Measurements from ENCODE around the gene KRTAP8-1.

Gene KRTAP8-1, protein sequence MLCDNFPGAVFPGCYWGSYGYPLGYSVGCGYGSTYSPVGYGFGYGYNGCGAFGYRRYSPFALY

DNA sequence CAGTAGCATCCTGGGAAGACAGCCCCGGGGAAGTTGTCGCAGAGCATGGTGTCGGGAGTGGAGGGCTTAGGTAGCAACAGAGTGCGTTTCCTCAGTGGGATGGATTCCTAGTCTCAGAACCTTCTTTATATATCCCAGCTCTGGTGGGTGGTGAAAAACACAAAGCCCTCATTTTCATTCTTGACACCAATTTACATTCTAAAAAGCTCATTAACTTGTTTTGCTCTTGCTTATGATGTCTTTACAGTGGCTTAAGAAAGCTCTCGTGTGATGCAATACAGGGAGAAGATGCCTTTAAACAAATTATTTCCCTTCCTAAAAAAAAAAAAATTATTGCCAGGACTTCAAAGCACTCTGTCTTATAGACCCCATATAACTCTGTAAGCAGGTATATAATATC, at the start of gene KRTAP8-1:
Gene KRTAP8-1 (minus strand): TSS at position 101 of the 400 bp plus-strand sequence. CDS start 54 bp downstream, at position 47.
- DNase-seq (ENCODE audit: low read depth, low spot score): no peak

DNA sequence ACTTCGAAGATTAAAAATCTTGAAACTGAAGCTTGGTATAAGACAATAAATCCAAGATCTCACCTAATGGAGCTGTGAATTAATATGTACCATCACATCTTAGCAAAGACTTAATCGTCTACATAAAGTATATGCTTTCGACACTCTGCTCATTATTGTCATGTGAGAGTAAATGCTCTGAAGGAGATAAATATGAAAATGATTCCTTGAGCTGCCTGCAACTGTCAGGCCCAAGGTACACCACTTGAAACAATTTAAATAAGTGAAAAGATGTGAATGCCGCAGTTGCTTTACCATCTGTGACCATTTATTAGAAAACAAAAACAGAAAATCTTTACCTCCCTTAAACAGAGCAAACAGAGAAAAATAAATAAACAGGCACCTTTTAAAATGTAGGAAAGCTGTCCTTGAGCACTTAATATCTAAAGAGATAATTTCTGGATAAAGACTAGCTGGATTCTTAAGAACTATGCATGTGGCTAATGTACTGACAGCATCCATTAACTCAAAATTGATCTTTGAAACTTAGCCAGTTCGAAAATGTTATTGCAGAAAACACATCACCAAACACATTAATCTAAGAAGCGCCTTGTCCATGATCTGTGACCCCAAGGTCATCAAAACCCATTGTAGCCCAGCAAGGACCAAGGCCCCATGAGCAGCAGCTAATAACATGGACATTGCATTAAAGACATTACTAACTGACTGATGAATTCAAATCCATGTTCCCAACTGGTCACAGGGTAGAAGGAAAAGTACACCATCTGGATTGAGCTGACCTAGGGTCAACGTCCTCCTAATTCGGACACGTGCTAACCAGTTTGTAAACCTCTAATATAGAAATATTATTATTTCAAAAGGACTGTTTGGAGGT, 34.8 kb upstream of the KRTAP8-1 start:
- no peak for DNase-seq (ENCODE audit: low read depth, low spot score)

DNA sequence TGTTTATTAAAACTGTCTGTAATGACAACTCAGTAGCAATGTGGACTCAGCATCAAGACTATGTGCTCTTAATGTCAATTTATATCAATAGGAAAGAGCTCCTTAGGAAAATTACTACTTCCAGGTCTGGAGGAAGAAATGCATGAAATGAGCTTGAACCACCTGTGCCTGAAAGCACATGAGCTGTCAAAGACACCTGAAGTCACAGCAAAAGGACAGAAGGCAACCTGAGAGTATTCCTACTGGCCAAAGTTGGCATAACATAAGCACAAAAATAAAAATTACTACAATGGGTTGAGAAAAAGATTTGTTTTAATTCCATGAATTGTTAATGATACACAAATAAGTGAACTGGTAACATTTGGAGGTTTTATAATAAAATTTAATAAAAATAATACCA, 29.9 kb upstream of the KRTAP8-1 start:
- no peak for DNase-seq (ENCODE audit: low read depth, low spot score)

DNA sequence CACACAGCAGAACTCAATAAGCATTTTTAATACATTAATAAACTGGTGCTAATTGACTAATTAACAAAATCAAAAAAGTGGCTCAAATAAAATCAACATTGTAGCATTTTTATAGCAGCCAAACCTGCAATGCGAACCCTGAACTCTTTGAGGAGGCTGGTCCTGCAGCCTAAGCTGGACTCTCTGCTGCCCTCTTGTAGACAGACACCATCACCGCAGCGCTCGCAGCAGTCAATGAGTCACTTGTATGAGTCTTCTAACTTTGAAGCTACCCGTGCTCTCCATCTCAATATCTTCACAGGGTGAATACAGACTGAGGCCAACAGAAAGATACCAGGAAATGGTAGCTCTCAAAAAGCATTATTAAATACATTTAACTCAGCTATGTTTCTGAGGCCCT, 26.2 kb upstream of the KRTAP8-1 start:
- no peak for DNase-seq (ENCODE audit: low read depth, low spot score)

DNA sequence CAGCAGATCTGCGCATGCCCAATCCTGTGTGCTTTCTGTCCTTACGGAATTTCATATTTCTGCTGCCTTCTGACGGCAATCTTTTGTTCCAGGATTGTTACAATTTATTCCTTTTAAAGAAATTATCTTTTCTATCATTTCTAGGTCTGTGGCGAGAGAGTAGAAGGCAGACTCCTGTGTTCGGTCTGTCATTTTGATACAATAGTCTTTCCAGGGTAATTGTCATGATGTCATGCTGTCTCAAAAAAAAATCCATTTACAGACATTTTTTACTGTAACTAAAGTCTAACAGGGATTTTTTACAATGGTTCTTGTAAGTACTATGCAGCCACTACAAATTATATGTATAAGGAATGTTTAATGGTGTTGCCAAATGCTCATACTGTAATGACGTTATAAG, 25.5 kb upstream of the KRTAP8-1 start:
- DNase-seq (ENCODE audit: low read depth, low spot score): no peak

DNA sequence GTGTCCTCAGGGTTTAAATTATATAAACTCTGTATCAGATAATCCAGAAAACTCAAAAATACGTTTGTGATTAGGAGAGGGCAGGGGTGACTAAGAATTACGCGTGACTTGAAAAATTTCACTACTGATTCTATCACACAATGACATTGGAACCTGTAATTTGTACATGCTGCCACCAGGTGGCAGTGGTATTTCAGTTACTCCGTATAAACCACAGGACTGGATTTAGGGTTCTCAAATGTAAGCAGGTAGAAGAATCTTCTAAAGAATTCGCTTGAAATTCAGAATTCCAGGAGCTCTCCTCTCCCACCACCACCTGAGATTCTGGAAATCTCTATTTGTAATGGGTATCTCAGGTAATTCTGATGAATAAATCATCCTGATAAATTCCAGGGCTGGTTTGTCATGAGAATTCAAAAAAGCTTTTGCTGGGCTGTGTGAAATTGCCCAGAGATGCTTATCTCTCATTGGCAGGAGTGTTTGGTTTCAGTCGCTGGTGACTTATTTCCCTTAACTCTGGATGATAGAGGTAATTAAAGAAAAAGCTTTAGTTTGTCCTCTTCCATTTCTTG, 18.2 kb upstream of the KRTAP8-1 start:
- no peak for DNase-seq (ENCODE audit: low read depth, low spot score)

DNA sequence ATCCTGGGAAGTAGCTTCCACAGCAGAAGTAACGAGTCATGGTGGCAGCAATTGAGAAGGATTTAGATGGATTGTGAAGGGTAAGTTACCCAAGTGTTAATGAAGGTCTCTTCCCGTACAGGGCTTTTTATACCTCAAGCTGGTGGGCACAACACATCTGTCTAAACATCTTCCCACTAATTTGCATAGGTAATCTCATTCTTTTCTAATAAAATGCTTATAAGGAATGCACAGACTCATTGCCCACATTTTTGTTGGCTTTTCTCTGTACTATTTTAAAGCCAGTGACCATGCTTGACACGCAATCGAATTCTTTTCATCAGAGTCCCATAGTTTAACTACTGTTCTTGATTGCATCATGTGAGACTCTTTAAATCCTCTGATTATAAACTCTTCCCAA, 16.6 kb upstream of the KRTAP8-1 start, which contains the start of gene KRTAP7-1:
Gene KRTAP7-1 (minus strand): TSS at position 101 of the 400 bp plus-strand sequence. CDS start 61 bp downstream, at position 40.
- no peak for DNase-seq (ENCODE audit: low read depth, low spot score)

DNA sequence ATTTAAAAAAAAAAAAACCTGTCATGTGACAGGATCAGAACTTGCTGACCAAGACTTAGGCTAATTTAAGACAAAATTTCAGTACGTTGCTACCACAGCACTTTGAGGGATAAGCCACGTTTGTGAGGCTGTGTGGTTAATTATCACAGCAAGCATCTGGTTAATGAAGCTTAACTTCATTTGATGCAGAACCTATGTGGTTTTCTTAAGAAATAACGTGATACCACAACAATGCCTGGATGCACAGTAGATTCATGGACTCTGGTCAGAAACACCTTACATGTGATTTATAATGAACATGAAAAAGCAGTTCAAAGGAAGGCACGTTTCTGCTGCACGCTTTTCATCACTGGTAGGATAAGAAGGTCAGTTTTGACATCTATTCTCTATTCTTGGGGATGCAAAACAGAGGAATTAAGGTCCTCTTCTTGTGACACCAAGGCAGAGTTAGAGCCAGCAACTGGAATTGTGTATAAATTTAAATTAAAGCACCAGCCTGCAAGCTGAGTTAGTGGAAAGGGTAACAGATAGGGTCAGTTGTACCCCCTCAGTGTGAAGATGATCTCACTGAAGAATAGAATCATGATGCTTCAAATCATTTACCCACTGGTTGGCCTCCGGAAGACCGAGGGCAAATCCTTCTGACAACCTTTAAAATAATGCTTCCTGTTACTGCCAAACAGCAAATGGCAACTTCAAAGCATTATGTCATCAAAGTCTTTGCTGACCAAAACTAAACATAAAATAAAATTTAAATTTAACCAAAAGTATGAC, 6.0 kb upstream of the KRTAP8-1 start:
- DNase-seq (ENCODE audit: low read depth, low spot score): no peak

DNA sequence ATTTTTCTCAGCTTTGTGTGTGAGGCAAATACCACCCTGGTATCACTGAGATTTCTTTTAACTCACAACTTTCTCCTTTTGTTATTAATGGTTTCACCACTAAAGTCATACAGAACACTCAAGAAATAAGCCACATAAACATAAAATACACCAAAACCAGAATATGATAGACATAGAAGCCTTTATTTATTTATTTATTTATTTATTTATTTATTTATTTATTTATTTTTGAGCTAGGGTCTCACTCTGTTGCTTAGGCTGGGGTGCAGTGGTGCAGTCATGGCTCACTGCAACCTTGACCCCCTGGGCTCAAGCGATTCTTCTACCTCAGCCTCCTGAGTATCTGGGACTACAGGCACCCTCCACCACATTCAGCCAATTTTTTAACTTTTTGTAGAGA, 12.5 kb downstream of the KRTAP8-1 start:
- no peak for DNase-seq (ENCODE audit: low read depth, low spot score)

DNA sequence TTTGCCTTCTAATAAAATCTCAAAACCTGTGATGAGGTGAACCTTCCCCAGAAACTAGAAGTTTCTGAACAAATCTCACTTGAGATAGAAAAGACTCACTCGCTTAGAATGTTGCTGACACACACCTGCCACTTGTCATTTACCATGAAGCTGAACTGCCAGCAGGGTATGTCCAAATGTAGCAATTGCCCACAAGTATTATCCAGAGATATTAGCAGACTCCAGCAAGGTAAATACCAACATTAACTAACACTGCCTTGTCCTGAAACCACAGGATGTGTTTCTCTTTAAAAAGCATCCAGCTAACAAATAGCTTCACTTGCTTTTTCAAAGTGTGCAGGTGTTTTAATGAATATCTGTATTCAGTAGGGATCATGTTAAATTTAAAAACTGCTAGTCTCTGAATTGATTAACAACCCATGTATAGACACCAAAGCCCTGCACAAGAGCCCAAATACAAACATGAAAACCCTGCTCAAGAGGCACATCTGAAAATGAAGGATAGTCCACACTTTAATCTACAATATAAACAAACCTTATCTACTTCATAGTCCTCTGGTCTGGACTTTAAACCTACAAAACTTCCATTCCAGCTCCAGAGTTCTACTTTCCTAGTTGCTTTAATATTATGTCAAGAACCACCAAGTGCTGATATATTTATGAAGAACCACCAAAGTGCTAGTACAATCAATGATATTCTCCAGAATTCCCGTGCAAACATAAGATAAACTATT, 19.3 kb downstream of the KRTAP8-1 start:
- DNase-seq (ENCODE audit: low read depth, low spot score): no peak

- no peak for DNase-seq (ENCODE audit: low read depth, low spot score)
Observed at GRCh38 chr21:30779249-30779648, 33.8 kb downstream of the KRTAP8-1 start.

- DNase-seq (ENCODE audit: low read depth, low spot score): no peak
Observed at GRCh38 chr21:30769724-30770431, 43.2 kb downstream of the KRTAP8-1 start.
